NCI-H1105 (cell line): Measurements from ENCODE around the gene NEUROD6.

Experiments
- DNase-seq: peaks from one replicate; lab custom pipeline; 2025; lab: John Stamatoyannopoulos, UW

Gene NEUROD6

DNA sequence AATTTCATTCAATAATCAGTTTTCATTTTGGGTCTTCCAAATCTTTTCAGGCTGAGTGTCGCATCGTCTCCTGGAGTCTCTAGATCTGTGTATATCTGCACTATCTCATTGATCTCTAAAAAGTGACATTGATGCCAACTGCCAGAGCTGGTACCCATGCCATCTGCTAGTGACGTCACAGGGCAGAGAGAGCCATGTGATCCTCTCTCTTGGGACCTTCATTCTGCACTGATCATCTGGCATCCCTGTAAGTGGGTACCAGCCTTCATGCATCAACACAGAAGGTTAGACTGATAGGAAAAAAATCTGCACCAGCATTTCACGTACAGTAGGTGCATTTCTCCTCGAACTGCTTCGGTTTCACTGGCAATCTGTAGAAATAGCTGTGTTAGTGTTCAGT lies at the start of gene NEUROD6:
NEUROD6 (minus strand) TSS at position 124 of the 400 bp plus-strand sequence. CDS start 1,458 bp downstream, outside the sequence.
- no peak for DNase-seq

DNA sequence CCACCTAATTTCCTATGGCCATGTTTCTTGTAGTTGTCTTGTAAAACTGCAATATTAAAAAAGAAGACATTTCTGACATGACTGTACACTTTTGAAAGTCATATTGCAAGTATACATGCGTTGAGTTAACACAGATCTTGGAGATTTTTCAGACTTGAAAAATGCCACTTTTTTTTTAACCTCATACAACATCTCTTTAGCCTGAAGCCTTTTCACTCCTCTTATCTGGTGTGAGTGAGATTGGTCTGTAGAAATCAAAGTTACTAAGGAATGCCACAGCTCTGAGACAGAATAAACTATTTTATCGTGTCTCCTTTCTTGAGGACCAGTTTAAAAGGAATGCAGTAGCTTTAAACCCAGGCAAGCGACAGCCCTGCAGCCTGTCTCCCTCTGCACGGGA lies 43.9 kb upstream of the NEUROD6 start:
- DNase-seq: no peak

DNA sequence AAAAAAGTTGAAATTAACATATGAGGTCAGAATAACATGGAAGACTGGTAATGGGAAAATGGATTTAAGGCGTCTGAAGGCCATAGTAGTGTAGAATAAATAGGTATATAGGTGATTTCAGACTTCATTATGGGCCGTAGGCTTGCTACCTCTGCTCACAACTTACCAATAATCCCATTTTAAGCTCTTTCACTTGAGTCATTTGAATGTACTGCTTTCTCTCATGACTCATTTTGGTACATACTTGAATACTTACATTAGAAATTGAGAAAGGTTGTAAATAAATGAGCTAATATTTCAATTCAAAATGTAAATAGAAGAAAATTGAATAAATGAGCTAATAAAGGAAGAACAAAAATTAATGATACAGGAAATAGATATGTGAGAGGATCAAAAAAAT lies 42.2 kb upstream of the NEUROD6 start:
- no peak for DNase-seq

DNA sequence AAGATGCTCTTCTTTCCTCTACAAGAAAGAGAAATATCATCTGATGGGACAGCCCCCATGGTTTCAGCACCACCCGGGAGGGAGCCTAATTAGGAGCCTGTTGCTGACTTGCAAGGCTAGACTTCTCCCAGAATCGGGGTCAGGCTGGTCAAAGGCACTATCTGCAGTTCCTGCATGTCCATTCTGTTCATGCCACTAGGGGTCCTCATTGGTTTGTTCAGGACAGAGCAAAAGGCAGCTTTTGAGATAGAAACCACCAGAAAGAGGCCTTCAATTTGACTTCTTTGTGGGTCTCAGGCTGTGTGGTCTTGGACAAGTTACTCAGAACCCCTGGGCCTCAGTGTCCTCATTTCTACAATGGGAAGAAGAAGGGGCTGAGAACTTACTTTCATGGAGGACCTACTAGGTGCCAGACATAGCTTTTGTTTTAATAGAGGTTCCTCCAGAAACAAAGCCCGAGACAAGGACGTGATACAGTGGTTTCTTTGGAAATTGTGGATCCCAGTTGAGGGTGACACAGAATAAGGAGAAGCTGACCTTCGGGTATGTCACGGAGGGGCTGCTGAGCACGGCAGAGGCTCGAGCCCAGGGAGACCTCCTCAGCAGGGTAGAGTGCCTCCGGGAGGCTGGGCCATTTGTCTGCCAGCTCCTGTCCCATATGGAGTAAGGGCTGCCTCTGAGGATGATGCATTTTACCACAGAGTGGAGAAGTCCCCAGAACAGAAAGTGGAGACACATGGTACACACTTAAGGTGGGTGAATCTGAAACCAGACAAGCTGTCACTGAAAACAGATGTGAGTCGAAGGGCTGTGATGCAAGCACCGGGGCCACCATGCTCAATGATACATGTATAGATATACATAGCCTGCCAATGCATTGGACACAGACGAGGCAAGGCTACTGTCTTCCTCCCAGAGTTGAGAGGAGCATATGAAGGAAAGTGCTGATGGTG lies 33.1 kb upstream of the NEUROD6 start:
- peak; percentile 42 for DNase-seq

DNA sequence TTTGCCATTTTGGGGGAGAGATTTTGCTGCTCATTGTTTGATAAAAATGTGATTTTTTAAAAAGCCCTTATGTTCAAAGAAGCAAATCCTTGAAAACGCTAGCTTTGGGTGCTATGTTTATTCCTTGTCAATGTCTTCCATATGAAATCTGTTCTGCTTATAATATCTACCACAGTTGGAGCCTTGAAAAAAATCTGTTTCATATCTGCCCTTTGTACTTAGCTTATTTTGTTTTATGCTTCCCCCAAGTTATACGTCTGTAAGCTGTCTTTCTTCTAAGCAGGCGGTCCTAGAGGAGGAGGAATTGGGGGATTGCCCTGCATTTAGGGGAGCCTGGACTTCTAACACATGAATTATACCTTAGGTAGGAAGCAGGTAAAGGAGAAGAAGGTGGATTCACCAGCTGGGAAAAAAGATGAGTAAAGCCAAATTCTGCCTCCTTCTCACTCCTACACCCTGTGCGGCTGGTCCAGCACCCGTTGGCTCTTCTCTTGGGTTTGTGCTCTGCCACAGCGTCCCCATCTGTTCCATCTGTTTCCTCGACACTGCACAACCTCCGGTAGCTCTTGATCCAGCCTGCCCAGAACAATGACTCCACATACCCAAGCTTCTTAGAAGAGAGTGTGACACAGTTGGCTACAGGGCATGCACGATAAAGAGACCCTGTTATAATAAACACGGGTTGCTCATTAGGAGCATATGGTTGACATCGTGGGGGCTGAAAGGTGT lies 31.9 kb upstream of the NEUROD6 start:
- no peak for DNase-seq

DNA sequence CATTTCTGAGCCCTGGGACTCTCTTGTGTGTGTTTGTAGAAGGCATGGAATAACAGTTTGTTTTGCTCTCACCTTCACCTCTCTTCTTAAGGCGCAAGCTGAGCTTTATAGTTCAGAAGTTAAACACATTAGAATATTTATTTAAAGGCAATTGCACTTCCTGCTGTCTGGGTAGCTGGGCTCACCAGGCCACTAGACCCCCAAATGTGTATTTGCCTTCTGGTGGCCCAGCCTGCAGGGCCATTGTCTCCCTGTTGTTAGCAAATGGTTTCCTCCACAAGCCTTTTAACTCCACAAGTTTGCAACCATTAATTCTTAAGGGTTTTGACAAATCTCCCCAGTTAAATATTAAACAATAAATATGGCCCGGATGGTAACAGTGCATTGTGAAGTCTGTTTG lies 31.1 kb upstream of the NEUROD6 start:
- no peak for DNase-seq

DNA sequence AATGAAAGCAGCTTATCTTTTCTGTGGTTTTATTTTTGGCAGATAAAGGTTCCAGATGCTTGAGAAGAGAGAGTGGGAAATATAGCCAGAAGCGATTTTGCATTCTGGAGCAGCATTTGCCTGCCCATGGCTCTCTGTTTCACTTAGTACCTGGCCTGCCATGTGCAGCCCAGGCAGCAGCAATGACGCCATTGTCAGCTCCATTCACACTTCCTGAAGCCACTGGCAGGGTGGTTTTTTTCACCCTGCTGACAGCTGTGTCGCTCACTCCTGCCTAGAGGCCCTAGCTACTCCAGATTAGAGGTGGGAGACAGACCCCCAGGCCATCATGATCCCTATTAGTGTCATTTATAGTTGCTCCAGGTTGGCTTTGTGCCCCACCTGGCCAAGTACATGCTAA lies 30.1 kb upstream of the NEUROD6 start:
- no peak for DNase-seq

DNA sequence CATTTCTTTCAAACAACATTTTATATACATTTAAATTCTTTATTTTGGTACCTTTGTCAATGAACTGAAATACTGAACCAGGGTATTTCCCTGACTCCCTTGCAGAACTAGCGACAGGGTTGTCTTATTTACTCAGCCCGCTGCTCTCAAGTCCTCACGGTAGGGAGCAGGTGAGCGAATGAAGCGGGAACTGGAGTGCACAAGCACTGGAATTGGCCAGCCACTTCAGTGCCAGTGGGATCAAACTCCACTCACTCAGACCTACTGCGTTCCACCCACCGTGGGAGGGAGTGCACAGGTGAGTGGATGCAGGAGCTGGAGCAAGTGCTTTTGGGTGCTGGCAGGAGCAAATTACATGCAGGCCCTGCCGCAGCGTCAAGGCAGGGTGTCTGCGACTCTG lies 28.1 kb upstream of the NEUROD6 start:
- no peak for DNase-seq

DNA sequence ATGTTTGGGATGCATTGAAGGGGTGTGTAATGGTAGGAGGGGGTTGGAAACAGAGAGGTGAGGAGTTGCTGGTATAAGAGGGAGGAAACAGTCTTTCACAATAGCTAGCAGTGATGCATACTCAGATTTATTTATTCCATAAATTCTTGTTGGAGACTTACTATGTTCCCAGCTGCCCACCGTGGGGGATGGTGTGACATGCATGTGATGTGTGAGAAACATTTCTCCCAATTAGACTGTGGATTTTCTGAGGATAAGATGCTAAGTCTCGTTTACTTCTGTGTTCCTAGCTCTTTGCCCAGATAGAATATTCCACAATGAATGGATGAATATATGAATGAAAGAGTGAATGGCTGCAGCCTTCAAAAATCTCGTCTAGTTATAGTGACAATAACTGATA lies 23.0 kb upstream of the NEUROD6 start:
- DNase-seq: no peak

DNA sequence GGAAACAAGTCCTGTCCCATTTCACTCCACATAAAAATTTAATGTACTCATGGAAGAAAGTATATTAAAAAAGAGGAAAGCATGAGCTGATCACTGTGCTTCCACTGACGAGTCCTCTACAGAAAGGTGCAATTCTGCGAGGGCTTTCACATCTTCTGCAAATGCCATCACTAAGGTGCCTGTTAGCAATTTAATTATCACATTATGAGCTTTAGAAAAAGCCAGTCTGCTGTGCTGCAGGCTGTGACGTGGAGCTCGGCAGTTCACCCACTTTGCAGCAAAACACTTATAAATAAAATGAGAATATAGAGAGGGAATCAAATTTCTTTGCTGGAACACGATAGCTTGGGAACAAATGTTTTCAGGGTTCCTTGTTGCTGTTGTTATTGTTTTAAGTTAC lies 22.5 kb upstream of the NEUROD6 start:
- DNase-seq: no peak

DNA sequence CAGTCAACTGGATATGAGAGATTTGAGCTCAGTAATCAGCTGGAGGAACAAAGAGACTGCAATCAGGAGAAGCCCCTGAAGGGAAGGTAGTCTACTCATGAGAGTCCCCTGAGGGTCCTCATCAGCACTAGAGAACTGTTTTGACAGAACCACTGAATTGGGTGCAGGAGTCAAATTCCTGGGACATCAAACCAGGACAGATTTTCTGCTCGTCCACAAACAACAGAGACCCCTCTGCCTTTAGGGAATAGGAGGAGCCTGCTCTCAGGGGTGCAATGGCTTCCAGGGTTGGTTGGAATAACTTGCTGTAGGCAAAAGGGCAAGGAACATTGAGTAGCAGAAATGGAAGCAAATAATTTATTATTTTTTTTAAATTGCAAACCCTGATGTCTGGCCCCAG lies 21.9 kb upstream of the NEUROD6 start:
- DNase-seq: no peak

DNA sequence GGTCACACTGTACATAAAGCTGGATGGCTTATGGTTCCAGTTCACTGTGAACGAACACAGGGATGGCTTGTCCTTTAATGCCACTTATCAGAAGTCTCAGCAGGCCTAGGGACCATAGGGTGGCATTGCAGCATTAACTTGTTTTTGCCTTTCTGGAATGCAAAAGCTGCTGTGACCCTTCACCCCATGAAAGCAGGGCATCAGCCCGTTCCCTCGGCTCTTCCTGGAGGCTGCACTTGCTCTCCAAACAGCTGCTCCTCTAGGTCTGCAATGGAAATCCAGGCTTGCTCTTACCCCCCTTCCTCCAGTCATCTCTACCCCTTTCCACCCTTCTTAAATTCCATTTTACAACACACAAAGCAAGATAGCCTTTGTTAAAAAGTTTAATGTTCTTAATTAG lies 17.9 kb upstream of the NEUROD6 start:
- no peak for DNase-seq

DNA sequence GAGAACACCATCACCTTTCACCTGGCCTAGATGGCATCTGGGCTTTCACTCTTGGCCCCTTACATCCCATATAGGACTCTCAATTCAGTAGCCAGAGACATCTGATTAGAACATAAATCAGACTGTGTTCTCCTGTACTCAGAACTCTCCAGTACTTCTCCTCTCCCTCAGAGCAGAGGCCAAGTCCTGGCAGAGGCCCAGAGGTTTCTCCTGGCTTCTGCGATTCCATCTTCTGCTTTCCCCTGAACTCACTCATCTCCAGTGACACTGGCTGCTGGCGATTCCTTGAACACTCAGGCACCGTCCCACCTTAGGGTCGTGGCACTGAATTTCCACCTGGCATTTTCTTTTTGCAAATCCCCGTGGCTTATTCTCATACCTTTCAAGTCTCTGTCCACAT lies 4.9 kb upstream of the NEUROD6 start:
- no peak for DNase-seq

DNA sequence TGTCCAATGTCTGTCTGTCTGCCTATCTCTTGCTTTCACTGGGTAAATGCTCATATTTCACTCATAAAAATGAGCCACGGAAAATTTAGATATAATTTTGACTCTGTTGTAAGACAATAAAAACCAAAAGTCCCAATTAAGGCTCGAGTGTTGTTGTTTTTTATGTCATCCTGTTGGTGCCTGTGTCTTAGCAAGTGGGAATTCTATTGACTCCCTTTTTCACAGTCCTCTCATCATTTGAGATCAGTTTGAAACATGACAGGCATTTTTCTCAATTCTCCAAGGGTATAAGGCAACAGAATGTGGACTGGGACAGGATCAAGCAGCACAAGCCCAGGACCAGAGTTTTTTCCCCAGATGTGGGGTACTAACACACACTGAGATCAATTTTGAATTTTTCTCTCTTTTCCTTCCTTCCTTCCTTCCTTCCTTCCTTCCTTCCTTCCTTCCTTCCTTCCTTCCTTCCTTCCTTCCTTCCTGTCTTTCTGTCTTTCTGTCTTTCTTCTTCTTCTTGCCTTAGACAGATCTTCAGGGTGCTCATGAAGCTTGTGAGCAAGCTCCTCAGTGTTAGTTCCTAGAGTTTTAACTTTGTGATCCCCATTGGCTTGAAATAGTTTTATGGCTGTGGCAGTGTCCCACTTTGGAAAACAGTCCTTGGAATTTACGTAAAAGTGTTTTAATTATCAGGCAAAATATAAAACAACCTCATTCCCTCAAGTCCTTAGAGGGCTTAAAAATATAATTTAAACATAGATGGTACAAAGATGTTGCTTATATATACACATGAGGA lies 3.2 kb upstream of the NEUROD6 start:
- no peak for DNase-seq

DNA sequence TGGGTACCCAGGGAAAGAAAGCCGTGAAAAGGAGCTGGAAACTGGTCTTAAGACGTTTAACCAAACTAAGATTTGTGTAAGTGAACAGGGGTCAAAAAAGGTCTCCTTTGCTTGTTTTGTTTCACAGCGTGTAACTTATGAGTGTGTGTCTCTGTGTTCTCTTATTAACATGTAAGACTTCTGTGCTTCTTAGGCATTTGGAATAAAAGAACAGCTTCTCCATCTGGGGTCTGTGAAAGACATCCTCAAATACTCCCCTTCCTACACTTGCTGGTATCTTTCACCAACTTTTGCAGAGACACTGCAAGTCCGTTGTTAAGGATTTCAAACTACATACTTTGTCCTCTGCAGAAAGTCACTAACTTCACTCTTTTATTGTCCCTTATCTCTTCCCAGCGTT lies 615 bp upstream of the NEUROD6 start:
- DNase-seq: no peak

DNA sequence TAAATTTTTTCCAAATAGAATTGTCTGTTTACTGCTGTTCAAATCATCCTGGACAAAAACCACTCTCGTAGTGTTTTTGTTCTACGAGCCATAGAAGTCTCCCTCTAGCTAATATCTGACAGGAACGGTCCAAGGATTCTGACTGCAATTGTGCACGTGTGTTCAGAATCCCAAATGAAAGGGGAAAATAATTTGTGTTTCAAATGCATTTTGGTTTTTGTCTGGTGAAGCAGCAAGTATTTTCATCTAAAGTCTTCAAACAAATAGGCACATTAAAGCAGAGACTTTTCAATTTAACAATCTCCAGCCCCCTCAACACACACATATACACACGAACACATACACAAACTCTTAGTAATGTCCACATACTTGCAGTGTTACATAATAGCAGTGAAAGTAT lies 475 bp downstream of the NEUROD6 start:
- no peak for DNase-seq

DNA sequence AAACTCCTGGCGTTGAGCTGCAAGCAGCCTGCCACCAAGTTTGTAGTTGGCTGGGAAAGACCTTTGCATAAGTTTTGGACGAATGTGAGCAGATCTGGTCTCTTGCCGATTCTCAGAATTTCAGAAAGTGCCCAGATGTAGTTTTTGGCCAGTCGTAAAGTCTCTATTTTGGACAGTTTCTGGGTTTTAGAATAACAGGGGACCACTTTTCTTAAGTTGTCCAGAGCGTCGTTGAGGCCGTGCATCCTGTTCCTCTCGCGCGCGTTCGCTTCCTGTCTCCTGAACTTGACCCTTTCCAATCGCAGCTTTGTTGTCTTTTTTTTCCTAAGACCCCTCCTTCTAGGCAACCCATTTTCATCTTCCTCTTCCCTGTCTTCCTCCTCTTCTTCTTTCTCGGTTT lies 1.8 kb downstream of the NEUROD6 start:
- DNase-seq: no peak

DNA sequence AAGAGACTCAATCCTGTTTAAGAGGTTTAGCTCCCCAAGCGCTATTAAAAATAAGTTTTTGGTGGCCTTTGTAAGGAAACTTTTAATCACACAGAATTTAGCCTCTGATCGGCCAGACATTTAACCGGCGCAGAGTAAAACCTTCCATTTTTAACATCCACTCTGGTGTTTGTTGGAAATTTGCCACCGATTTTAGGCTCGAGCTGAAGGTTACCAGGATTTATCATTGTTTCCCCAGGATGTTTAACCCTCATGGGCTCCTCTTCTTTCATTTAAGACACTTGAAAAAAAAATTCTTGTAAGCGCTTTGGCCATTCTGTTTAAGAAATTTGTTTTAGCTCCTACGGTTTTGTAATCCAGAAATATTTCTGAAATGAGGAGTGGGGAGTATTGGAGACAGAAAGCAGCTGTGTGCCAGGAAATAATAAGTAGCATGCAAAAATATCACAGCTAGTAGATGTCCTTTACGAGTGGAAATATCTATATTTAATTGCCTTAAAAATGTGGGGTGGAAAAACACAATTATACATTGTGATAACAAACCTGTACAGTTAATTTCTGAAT lies 3.4 kb downstream of the NEUROD6 start:
- no peak for DNase-seq

DNA sequence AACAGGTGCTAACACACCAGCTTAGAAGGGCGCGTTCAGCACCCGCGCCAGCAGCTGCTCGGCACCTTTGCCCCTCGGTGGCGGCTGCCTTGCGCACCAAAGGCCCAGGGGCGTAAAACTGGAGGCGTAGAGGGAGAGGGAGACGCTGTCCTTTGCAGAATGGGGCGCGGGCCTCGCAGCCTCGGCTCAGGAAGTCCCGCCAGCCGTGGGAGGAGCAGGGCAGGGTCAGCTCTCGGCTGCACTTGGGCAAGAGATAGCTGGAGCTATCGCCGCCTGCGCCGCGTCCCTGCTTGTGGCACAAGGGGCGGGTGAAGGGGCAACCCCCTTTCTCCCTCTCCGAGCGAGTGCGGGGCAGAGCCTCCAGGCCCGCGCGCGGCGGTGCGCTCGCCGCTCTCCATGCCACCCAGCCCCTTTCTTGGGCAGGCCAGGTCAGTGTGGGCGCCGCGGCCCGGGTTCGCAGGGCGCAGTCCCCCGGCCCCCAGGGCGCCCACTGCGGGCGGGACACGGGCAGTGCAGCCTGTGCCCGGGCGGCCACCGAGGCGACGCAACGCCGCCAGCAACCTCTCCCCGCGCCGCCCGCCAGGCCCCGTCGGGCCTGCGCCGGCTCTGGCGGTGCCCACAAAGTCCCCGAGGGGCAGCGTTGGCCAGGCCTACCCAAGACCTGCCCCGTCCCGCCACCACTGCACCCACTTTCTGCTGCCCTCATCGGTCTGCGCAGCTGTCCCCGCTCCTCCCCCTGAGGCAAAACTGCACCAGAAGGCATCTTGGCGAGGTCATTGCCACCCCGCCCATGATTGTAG lies 4.1 kb downstream of the NEUROD6 start:
- no peak for DNase-seq

DNA sequence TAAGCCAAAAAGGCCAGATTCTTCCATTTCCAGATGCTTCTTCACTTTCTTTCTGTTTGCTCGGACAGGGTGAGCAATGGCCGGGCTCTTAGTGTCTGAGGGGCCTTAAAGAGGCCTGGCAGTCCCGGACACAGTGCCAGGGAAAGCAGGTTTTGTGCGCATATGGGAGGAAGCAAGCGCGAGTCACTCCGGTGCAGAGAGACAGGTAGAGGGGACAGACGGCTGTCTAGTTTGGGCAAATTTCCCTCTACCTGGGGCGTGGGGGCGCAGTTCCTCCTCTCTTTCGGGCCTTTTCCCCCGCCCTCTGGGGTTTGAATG lies 4.7 kb downstream of the NEUROD6 start:
- no peak for DNase-seq

DNA sequence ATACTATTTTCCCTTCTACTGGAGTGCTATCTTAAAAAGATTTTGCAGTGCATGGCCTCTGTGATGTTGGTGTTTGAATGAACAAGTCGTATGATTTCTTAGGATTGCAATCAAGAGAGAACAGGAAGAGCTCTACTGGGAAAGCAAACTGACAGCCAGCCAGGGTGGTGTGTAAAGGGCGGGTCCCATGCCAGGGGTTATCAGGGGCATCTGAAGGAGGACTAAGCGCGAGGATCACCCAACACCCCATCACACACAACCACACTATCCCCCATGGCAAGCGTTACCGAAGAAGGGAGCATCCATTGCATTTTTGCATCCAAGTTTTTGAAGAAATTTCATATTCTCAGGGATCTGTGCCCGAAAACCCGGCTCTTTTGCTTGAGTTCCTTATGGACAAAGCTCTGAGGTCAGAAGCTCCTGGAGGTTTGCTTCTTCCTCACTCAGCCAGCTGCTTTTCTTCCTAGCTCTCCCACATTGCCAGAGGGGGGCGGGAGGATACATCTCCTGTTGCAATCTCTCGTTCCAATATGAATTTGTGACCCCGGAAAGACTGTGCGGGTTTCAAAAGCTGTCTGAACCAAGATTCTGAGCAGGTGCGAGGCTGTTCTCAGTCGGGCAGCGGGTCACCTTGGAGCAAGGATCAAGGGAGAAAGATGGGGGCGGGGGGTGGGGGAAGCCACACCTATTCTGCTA lies 5.2 kb downstream of the NEUROD6 start:
- DNase-seq: no peak
